HepG2 (cell line): ENCODE results near the gene ACADS. TPM values are rescaled to one million over a fixed set of nuclear protein-coding genes. Genes with fewer than 3 reads are reported as not detected.

Experiments
- ATAC-seq: fragments of 200-7000 bp; cut with Tn5 transposase; 3 replicates; pipeline ENCODE4 v1.9.1; 2020; ENCODE audit warnings: mild to moderate bottlenecking, moderate library complexity
- BruUV-seq: library from RNA; stranded (reverse); fragments of 400-500 nt; replicated peaks from 2 replicates; lab custom pipeline; 2021; lab: Mats Ljungman, UMichigan
- CTCF ChIA-PET: fragments of 300-600 bp; formaldehyde crosslinking; extraction: SDS; loops from one replicate; lab custom pipeline; 2021; ENCODE audit warnings: low total read pairs, inconsistent platforms, low intra/inter-chr PET ratio; lab: Yijun Ruan, JAX
- POLR2A ChIA-PET: fragments of 350-600 bp; sonication (Branson Sonifier 250); formaldehyde crosslinking; loops from one replicate; lab custom pipeline; 2020; ENCODE audit warnings: antibody characterized with exemption, inconsistent platforms; lab: Yijun Ruan, JAX
- DNase-seq: peaks from one replicate; pipeline ENCODE4 v3.0.0-alpha.2; 2015; ENCODE audit warnings: low spot score
- FAIRE-seq: peaks from 3 replicates; lab custom pipeline; 2011; peaks lifted over from hg19 to GRCh38; lab: Jason Lieb, UNC
- H2AFZ ChIP-seq: one replicate; pipeline ENCODE4 v1.6.1; 2011; ENCODE audit warnings: low read length, inconsistent platforms
- H3K27ac ChIP-seq: fragments of 300-600 bp; 3 replicates; pipeline ENCODE4 v1.8.0; 2011; ENCODE audit warnings: mixed run types, mild to moderate bottlenecking, mixed read lengths, low read length, inconsistent platforms; ENCODE audit not compliant: insufficient read depth; ENCODE audit errors: extremely low read length
- H3K27me3 ChIP-seq, 2 experiments: fragments of 200-600 bp in 1 of 2; 2 replicates in 1 of 2; 3 replicates in 1 of 2; pipeline versions ENCODE4 v1.6.0 to v1.8.0; 2011; ENCODE audit warnings: low read length in 2 of 2, mild to moderate bottlenecking in 2 of 2, moderate library complexity in 2 of 2, inconsistent platforms in 1 of 2; ENCODE audit not compliant: insufficient read depth in 2 of 2, control insufficient read depth in 1 of 2
- H3K36me3 ChIP-seq, 2 experiments: fragments of 200-600 bp in 1 of 2; replicated peaks in 1 of 2; 2 replicates in 1 of 2; 3 replicates in 1 of 2; pipeline versions ENCODE4 v1.5.1 to v1.8.0; 2011; ENCODE audit warnings: low read length in 2 of 2, inconsistent platforms in 1 of 2; ENCODE audit not compliant: insufficient read depth in 2 of 2, control insufficient read depth in 1 of 2
- H3K4me1 ChIP-seq: 2 replicates; pipeline ENCODE4 v1.5.1; 2012; ENCODE audit warnings: low read length, inconsistent platforms; ENCODE audit not compliant: insufficient read depth
- H3K4me2 ChIP-seq: 2 replicates; pipeline ENCODE4 v1.6.0; 2011; ENCODE audit warnings: low read depth, low read length, inconsistent platforms
- H3K4me3 ChIP-seq, 3 experiments: fragments of 200-600 bp in 1 of 3; sonication (generic), shearing (Covaris generic) in 1 of 3; replicated peaks in 1 of 3; 2 replicates each; pipeline ENCODE4 v1.5.1; 2011 to 2016; ENCODE audit warnings: low read length in 3 of 3, inconsistent platforms in 2 of 3, low read depth in 2 of 3, mild to moderate bottlenecking in 2 of 3, control low read depth in 1 of 3, mixed read lengths in 1 of 3; ENCODE audit not compliant: insufficient read depth in 1 of 3
- H3K79me2 ChIP-seq: one replicate; pipeline ENCODE4 v1.6.1; 2011; ENCODE audit warnings: low read length, inconsistent platforms; ENCODE audit not compliant: insufficient read depth
- H3K9ac ChIP-seq: 2 replicates; pipeline ENCODE4 v1.6.0; 2011; ENCODE audit warnings: mild to moderate bottlenecking, low read depth, low read length, inconsistent platforms; ENCODE audit not compliant: insufficient read depth
- H3K9me3 ChIP-seq: 2 replicates; pipeline ENCODE4 v1.5.1; 2012; ENCODE audit warnings: mild to moderate bottlenecking, low read length
- H4K20me1 ChIP-seq: 2 replicates; pipeline ENCODE4 v1.6.0; 2011; ENCODE audit warnings: inconsistent platforms, mild to moderate bottlenecking, low read length, moderate library complexity; ENCODE audit not compliant: insufficient read depth
- EHMT2 ChIP-seq: fragments of 200-600 bp; sonication (generic); IDR thresholded peaks from 2 replicates; pipeline ENCODE4 v1.7.0; 2017; ENCODE audit warnings: antibody characterized with exemption, low read depth, low read length, borderline replicate concordance
- KDM6A ChIP-seq: IDR thresholded peaks from 2 replicates; pipeline ENCODE4 v1.6.1; 2016; ENCODE audit warnings: low read depth
- MAFF ChIP-seq: IDR thresholded peaks from 2 replicates; pipeline ENCODE4 v1.6.1; 2011; ENCODE audit warnings: low read depth, low read length, improper control_type of control experiment
- MAFK ChIP-seq, 2 experiments: IDR thresholded peaks in 1 of 2; conservative IDR thresholded peaks in 1 of 2; 2 replicates each; pipeline ENCODE4 v1.6.1; 2011; ENCODE audit warnings: improper control_type of control experiment in 2 of 2, low read length in 2 of 2
- MTA3 ChIP-seq: sonication (generic); formaldehyde crosslinking; IDR thresholded peaks from 2 replicates; pipeline ENCODE4 v1.4.0; 2020; ENCODE audit warnings: missing genetic modification reagents
- NFE2 ChIP-seq: sonication (generic); formaldehyde crosslinking; IDR thresholded peaks from 2 replicates; pipeline ENCODE4 v1.4.0; 2020; ENCODE audit warnings: missing genetic modification reagents
- NFE2L2 ChIP-seq: fragments of 150-350 bp; IDR thresholded peaks from 2 replicates; pipeline ENCODE4 v1.6.1; 2014; ENCODE audit warnings: low read length
- RCOR2 ChIP-seq: IDR thresholded peaks from 2 replicates; pipeline ENCODE4 v1.6.1; 2016; ENCODE audit warnings: missing biosample characterization, missing genetic modification reagents
- REL ChIP-seq: sonication (generic); formaldehyde crosslinking; conservative IDR thresholded peaks from 2 replicates; pipeline ENCODE4 v1.8.0; 2022; ENCODE audit warnings: mild to moderate bottlenecking, missing genetic modification reagents, moderate library complexity
- RFXAP ChIP-seq: sonication (generic); formaldehyde crosslinking; IDR thresholded peaks from 2 replicates; pipeline ENCODE4 v1.4.0; 2020; ENCODE audit warnings: missing genetic modification reagents, borderline replicate concordance
- SAFB2 ChIP-seq: sonication (generic); formaldehyde crosslinking; IDR thresholded peaks from 2 replicates; pipeline ENCODE4 v1.5.1; 2020; ENCODE audit warnings: missing genetic modification reagents, low read depth, mild to moderate bottlenecking, borderline replicate concordance
- U2AF2 ChIP-seq: fragments of 200-400 bp; formaldehyde crosslinking; IDR thresholded peaks from 2 replicates; pipeline ENCODE4 v1.6.1; 2017; ENCODE audit warnings: low read depth, mild to moderate bottlenecking, low read length
- ZKSCAN8 ChIP-seq: IDR thresholded peaks from 2 replicates; pipeline ENCODE4 v1.6.1; 2016; ENCODE audit warnings: borderline replicate concordance, missing genetic modification reagents, missing compliant biosample characterization
- ZNF235 ChIP-seq: sonication (generic); formaldehyde crosslinking; IDR thresholded peaks from 2 replicates; pipeline ENCODE4 v1.8.1; 2023; ENCODE audit warnings: mild to moderate bottlenecking, missing genetic modification reagents, borderline replicate concordance
- ZNF274 ChIP-seq: sonication (generic); formaldehyde crosslinking; IDR thresholded peaks from 2 replicates; pipeline ENCODE4 v1.5.1; 2020; ENCODE audit warnings: mild to moderate bottlenecking, missing genetic modification reagents
- ZNF75D ChIP-seq: sonication (generic); formaldehyde crosslinking; IDR thresholded peaks from 2 replicates; pipeline ENCODE4 v1.8.1; 2023; ENCODE audit warnings: missing genetic modification reagents, mild to moderate bottlenecking, borderline replicate concordance
- ZNF776 ChIP-seq: sonication (generic); formaldehyde crosslinking; IDR thresholded peaks from 2 replicates; pipeline ENCODE4 v1.4.0; 2020; ENCODE audit warnings: mild to moderate bottlenecking, missing genetic modification reagents
- ZSCAN20 ChIP-seq: sonication (generic); formaldehyde crosslinking; IDR thresholded peaks from 2 replicates; pipeline ENCODE4 v1.4.0; 2020; ENCODE audit warnings: missing genetic modification reagents, mild to moderate bottlenecking, borderline replicate concordance
- WGBS: methylation state at CpG from one replicate; pipeline ENCODE4 v1.1.6; 2017; ENCODE audit warnings: low lambda C conversion rate; 5-methylcytosine and 5-hydroxymethylcytosine counted together
- in situ Hi-C: cut with HindIII; loops from 2 replicates; pipeline ENCODE4 v1.10.0; 2017; ENCODE audit warnings: low pct_unique_long_range_greater_than_20kb; ENCODE audit not compliant: extremely low pct_ligation_motif_present
- intact Hi-C: fragments of 100-400 bp; cut with micrococcal nuclease; formaldehyde crosslinking; loops from one replicate; pipeline ENCODE4 v1.10.0; 2022; ENCODE audit not compliant: unreplicated experiment
- polyA plus RNA-seq, 8 experiments: library from polyadenylated mRNA; depleted of rRNA in 3 of 8; stranded (reverse) in 7 of 8; unstranded in 1 of 8; fragments of >200 nt; fragmentation: Illumina TruSeq in 4 of 8; extraction: Trizol in 4 of 8; gene quantifications; 2 replicates each; pipeline versions ENCODE4 v1.2.1 to v1.2.3, GENCODE V29; 2011 to 2016; ENCODE audit warnings: low read depth in 4 of 8, missing spikeins in 1 of 8, mixed read lengths in 1 of 8; ENCODE audit not compliant: insufficient read depth in 1 of 8
- total RNA-seq, 5 experiments: library from RNA; depleted of rRNA; stranded (reverse); fragments of >200 nt; fragmentation: Illumina TruSeq; extraction: Trizol; gene quantifications; 2 replicates each; pipeline ENCODE4 v1.2.3, GENCODE V29; 2016; ENCODE audit warnings: low read depth in 1 of 5
- TF ChIP-seq, protein P1 (sequence below): sonication (generic); formaldehyde crosslinking; IDR thresholded peaks from 2 replicates; pipeline ENCODE4 v1.9.0; 2021; ENCODE audit warnings: mild to moderate bottlenecking, missing genetic modification reagents
- TF ChIP-seq, protein P2 (sequence below): sonication (generic); formaldehyde crosslinking; IDR thresholded peaks from 2 replicates; pipeline ENCODE4 v1.5.0; 2020; ENCODE audit warnings: missing genetic modification reagents

Gene ACADS
- total and polyA plus RNA-seq, 2 of the 13 experiments (the other 11 are each of a cell fraction or from before 2014, with no cell fraction given) = 17.4 to 27.7 TPM

DNA sequence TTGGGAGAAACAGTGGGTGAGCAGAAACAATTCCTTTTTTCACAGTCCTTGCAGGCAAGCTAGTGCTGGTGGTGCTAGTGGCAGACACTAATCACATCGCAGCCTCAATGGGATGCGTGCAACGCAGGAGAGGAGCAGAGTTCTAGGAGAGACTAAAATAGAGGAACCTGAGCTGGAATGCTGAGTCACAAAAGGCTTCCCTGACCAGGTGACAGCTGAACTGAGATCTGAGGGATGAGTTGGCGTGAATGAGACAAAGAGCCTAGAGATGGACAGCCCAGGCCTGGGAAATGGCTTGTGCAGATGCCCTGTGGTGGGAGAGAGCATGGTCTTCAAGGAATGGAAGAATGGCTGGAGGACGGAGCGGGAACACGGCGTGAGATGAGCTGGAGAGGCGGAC, 25.8 kb downstream of the ACADS start:
- H3K79me2 ChIP-seq = no peaks in the 10 kb centered on the region
- ChIA-PET CTCF (no interaction called here), POLR2A (no interaction called here)
- no peaks in the 10 kb centered on the region for H3K27me3 ChIP-seq
- WGBS = 57% methylated on average over 9 of the region's 9 CpGs
- peaks cover 14% of the 10 kb centered on the region for H3K4me1 ChIP-seq
- DNase-seq (no peak), FAIRE-seq (no peak), ATAC-seq (no peak; the same call in 2 of the 3 replicates)
- H3K36me3 ChIP-seq = no peaks in the 10 kb centered on the region
- H2AFZ ChIP-seq = no peak overlapping the region
- intact Hi-C loops (no loop called here), in situ Hi-C loops (no loop called here)
- H3K4me3 ChIP-seq = no peak overlapping the region
- no peak overlapping the region for H3K9ac ChIP-seq
- no peak overlapping the region for H3K27ac ChIP-seq
- no peaks in the 10 kb centered on the region for H4K20me1 ChIP-seq
- no TSS peak for BruUV-seq
- no peak overlapping the region for H3K4me2 ChIP-seq
- peaks cover 7% of the 10 kb centered on the region; the same call in 1 of the 2 replicates for H3K9me3 ChIP-seq
- no peak for TF ChIP-seq RCOR2 (CRISPR knock-in tag)
- TF ChIP-seq ZNF235 (CRISPR knock-in tag) = no peak
- TF ChIP-seq ZNF274 (CRISPR knock-in tag) = no peak
- no peak for TF ChIP-seq U2AF2
- TF ChIP-seq REL = no peak
- no peak for TF ChIP-seq ZKSCAN8
- TF ChIP-seq EHMT2 = no peak
- TF ChIP-seq NFE2 = no peak
- TF ChIP-seq ZNF75D (CRISPR knock-in tag) = no peak
- no peak for TF ChIP-seq KDM6A (CRISPR knock-in tag)
- peak; percentile 59; the same call in 1 of the 2 replicates for TF ChIP-seq NFE2L2
- no peak for TF ChIP-seq ZSCAN20 (CRISPR knock-in tag)
- no peak for TF ChIP-seq MTA3 (CRISPR knock-in tag)
- no peak for TF ChIP-seq RFXAP (CRISPR knock-in tag)
- TF ChIP-seq MAFK (conservative IDR thresholded peaks at IDR 0.05 in 1 of 2, IDR thresholded peaks at IDR 0.05 in 1 of 2; ENCODE audit: low read length in 2 of 2) = peak; percentile 19 to 67; a peak in 3 of 4 replicates
- TF ChIP-seq SAFB2 (CRISPR knock-in tag) = no peak
- TF ChIP-seq MAFF = peak; percentile 51; the same call in 1 of the 2 replicates
- no peak for TF ChIP-seq ZNF776 (CRISPR knock-in tag)
- TF ChIP-seq, protein P1, sequence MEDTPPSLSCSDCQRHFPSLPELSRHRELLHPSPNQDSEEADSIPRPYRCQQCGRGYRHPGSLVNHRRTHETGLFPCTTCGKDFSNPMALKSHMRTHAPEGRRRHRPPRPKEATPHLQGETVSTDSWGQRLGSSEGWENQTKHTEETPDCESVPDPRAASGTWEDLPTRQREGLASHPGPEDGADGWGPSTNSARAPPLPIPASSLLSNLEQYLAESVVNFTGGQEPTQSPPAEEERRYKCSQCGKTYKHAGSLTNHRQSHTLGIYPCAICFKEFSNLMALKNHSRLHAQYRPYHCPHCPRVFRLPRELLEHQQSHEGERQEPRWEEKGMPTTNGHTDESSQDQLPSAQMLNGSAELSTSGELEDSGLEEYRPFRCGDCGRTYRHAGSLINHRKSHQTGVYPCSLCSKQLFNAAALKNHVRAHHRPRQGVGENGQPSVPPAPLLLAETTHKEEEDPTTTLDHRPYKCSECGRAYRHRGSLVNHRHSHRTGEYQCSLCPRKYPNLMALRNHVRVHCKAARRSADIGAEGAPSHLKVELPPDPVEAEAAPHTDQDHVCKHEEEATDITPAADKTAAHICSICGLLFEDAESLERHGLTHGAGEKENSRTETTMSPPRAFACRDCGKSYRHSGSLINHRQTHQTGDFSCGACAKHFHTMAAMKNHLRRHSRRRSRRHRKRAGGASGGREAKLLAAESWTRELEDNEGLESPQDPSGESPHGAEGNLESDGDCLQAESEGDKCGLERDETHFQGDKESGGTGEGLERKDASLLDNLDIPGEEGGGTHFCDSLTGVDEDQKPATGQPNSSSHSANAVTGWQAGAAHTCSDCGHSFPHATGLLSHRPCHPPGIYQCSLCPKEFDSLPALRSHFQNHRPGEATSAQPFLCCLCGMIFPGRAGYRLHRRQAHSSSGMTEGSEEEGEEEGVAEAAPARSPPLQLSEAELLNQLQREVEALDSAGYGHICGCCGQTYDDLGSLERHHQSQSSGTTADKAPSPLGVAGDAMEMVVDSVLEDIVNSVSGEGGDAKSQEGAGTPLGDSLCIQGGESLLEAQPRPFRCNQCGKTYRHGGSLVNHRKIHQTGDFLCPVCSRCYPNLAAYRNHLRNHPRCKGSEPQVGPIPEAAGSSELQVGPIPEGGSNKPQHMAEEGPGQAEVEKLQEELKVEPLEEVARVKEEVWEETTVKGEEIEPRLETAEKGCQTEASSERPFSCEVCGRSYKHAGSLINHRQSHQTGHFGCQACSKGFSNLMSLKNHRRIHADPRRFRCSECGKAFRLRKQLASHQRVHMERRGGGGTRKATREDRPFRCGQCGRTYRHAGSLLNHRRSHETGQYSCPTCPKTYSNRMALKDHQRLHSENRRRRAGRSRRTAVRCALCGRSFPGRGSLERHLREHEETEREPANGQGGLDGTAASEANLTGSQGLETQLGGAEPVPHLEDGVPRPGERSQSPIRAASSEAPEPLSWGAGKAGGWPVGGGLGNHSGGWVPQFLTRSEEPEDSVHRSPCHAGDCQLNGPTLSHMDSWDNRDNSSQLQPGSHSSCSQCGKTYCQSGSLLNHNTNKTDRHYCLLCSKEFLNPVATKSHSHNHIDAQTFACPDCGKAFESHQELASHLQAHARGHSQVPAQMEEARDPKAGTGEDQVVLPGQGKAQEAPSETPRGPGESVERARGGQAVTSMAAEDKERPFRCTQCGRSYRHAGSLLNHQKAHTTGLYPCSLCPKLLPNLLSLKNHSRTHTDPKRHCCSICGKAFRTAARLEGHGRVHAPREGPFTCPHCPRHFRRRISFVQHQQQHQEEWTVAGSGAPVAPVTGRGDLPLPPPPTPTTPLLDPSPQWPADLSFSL (CRISPR knock-in tag) = no peak
- TF ChIP-seq, protein P2, sequence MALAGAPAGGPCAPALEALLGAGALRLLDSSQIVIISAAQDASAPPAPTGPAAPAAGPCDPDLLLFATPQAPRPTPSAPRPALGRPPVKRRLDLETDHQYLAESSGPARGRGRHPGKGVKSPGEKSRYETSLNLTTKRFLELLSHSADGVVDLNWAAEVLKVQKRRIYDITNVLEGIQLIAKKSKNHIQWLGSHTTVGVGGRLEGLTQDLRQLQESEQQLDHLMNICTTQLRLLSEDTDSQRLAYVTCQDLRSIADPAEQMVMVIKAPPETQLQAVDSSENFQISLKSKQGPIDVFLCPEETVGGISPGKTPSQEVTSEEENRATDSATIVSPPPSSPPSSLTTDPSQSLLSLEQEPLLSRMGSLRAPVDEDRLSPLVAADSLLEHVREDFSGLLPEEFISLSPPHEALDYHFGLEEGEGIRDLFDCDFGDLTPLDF (CRISPR knock-in tag) = no peak
